22Rv1 (cell line): ENCODE data around the gene CMBL.

Experiments
- H3K27ac ChIP-seq: fragments of 450-650 bp; 2 replicates; pipeline ENCODE4 v1.5.1; 2017
- ZFX ChIP-seq: fragments of 450-650 bp; IDR thresholded peaks from 2 replicates; pipeline ENCODE4 v1.6.1; 2017; ENCODE audit warnings: antibody characterized with exemption, borderline replicate concordance
- TF ChIP-seq, protein P1 (sequence below): fragments of 450-650 bp; IDR thresholded peaks from 2 replicates; pipeline ENCODE4 v1.5.1; 2017; ENCODE audit warnings: mild to moderate bottlenecking

CMBL gene

DNA sequence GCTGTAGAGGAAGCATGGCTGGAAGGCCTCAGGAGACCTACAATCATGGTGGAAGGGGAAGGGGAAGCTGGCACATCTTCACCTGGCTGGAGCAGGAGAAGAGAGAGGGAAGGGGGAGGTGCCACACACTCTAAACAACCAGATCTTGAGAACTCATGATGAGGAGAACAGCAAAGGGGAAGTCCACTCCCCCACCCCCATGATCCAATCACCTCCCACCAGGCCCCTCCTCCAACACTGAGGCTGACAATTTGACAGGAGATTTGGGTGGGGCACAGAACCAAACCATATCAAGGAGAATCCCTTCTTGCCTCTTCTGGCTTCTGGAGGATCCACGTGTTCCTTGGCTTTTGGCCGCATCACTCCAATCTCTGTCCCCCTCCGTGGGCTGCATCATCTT, 13.1 kb upstream of the CMBL start:
- TF ChIP-seq, protein P1, sequence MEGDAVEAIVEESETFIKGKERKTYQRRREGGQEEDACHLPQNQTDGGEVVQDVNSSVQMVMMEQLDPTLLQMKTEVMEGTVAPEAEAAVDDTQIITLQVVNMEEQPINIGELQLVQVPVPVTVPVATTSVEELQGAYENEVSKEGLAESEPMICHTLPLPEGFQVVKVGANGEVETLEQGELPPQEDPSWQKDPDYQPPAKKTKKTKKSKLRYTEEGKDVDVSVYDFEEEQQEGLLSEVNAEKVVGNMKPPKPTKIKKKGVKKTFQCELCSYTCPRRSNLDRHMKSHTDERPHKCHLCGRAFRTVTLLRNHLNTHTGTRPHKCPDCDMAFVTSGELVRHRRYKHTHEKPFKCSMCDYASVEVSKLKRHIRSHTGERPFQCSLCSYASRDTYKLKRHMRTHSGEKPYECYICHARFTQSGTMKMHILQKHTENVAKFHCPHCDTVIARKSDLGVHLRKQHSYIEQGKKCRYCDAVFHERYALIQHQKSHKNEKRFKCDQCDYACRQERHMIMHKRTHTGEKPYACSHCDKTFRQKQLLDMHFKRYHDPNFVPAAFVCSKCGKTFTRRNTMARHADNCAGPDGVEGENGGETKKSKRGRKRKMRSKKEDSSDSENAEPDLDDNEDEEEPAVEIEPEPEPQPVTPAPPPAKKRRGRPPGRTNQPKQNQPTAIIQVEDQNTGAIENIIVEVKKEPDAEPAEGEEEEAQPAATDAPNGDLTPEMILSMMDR = no peak
- no peak for TF ChIP-seq ZFX

GRCh38 chr5:10319202-10319851, 11.6 kb upstream of the CMBL start:
- H3K27ac ChIP-seq = no peak overlapping the region
- TF ChIP-seq ZFX = no peak
- TF ChIP-seq, protein P1 = no peak

More for the DNA sequence above, 13.1 kb upstream of the CMBL start:
- H3K27ac ChIP-seq = no peak overlapping the region

DNA sequence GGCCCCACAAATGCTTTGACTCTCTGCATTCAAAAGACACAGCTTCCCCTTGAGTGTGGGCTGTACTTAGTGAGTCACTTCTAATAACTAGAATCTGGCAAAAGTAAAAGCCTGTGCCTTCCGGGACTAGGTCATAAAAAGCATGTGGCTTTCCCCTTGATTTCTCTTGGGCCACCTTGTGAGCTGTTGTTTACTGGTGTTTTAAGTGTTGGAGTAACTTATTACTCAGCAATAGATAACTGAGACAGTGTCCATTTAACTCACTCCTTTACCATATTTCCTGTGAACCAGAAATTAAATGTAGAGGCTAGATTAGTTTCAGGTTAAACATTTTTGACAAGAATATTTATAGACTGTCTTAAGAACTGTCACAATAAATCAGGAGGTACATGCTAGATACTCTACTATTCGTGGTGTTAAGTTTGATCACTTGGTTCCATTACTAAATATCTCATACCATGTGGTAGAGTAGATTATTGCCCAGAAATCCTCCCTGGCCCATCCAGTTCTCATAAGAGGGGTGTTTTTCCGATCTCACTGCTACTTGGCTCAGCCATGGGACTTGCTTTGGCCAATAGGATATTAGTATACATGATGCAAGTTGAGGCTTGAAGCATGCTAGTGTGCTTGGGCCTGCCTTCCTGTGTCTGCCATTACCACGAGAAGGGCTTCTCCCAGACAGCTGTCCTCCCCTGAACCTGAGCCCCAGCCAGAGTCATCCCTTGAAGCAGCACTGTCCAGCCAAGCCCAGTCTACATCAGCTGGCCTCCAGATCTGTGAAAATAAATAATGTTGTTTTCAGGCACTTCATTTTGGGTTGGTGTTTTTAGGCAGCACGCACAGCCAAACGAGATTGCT, 10.4 kb upstream of the CMBL start:
- H3K27ac ChIP-seq = no peak overlapping the region
- TF ChIP-seq ZFX = no peak
- TF ChIP-seq, protein P1 = no peak

DNA sequence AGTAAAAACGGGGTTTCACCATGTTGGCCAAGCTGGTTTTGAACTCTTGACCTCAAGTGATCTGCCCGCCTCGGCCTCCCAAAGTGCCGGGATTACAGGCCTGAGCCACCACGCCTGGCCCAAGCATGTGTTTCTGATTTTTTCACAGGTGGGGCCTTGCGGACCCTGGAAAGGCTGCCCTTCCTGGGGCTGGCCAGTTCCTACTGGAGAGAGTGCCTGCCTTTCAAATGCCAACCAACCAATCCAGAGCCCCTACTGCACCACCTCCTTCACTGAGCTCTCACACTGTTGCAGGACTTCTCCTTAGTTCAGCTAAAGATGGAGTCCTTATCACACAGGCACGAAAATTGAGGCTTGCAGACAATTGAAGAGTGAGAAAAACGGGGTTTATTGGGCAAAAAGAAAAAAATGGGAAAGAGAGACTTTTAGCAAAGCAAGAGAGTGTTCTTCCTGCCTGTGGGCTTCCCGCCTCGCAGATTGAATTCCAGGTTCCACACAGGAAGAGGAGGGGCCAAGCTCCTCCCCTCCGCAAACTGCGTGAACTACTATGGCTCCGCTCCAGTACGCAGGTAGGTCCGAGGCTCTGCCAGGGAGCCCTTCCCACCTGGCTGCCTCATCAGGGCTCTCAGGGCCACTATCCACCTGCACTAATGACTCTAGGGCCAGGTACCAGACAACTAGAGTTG, 8.3 kb upstream of the CMBL start:
- H3K27ac ChIP-seq = no peak overlapping the region
- TF ChIP-seq ZFX = no peak
- TF ChIP-seq, protein P1 = no peak

DNA sequence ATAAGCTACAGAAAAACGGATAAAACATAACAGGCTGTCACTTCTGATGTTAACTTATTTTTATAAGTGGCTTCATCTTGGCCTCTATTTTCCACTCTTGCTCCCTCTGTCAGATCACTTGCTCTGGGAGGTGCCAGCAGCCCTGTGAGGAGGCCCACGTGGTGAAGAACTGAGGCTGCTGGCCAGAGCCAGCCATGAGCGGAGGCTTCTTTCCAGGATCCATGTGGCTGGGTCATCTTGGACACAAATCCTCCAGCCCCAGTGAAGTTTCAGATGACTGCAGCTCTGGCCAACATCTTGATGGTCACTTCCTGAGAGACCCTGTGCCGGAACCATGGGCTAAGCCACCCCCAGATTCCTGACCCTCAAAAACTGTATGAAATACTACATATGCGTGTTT, 7.5 kb upstream of the CMBL start:
- no peak overlapping the region for H3K27ac ChIP-seq
- TF ChIP-seq, protein P1 = no peak
- TF ChIP-seq ZFX = no peak

GRCh38 chr5:10311595-10312425, 4.1 kb upstream of the CMBL start:
- TF ChIP-seq ZFX = no peak
- TF ChIP-seq, protein P1 = no peak
- H3K27ac ChIP-seq = no peak overlapping the region

DNA sequence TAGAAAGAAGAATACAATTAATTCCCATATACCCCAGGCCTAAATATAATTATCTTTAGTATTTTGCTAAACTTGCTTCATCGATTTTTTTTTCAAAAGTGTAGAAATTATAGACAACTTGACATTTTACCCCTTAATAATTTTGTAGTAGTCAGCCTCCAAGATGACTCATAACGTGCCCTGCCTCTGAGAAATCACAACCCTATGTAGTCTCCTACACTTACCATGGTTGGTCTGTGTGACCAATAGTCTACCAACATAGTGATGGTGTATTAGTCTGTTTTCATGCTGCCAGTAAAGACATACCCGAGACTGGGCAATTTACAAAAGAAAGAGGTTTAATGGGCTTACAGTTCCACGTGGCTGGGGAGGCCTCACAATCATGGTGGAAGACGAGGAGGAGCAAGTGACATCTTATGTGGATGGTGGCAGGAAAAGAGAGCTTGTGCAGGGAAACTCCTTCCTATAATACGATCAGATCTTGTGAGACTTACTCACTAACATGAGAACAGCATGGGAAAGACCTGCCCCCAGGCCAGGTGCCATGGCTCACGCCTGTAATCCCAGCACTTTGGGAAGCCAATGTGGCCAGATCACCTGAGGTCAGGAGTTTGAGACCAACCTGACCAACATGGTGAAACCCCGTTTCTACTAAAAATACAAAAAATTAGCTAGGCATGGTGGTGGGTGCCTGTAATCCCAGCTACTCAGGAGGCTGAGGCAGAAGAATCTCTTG, 3.3 kb upstream of the CMBL start:
- peak overlapping the region; percentile 45 for H3K27ac ChIP-seq
